ENCODE results near the gene SPATA31D1. TPM values are rescaled to one million over a fixed set of nuclear protein-coding genes. Genes with fewer than 3 reads are reported as not detected.

Gene SPATA31D1
- not detected in 2 replicates for total RNA-seq

DNA sequence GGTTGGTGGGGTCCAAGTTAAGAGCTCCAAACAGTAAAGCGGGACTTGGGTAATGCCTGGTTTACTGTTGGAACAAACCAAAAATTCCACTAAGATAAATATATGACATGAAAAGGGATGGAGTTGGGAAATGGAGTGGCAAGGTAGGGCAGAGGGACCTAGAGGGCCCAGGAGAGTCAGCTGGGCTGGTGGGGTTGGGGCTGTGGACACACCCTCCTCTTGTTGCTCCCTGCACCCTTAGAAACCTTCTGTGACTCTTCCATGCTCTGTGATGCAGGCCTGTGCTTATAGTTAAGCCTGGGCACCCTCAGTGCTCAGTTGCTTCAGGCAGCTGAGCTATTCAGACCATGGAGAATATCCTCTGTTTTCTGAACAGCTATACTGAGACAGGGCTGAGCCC lies at the start of gene SPATA31D1:
TSS of gene SPATA31D1 (plus strand) at position 301 of the 400 bp plus-strand sequence. CDS start at position 348, 47 bp downstream.

DNA sequence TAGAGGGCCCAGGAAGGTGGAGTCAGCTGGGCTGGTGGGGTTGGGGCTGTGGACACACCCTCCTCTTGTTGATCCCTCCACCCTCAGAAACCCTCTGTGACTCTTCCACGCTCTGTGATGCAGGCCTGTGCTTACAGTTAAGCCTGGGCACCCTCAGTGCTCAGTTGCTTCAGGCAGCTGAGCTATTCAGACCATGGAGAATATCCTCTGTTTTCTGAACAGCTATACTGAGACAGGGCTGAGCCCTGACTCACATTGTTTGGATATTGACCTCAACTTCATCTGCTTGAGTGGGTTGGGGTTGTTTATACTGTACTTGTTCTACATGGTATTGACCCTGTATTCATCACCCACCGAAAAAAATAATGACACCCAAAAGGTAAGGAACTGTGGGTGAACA lies 45.2 kb upstream of the SPATA31D1 start, which contains the start of gene SPATA31D3:
TSS of gene SPATA31D3 (plus strand) at position 108 of the 400 bp plus-strand sequence. CDS start at position 194, 86 bp downstream.

Other genes starting within 250 kb of the SPATA31D1 start
- gene SPATA31D4, start 60.3 kb upstream of the SPATA31D1 start, total RNA-seq, result not detected in 2 replicates
- not detected in 2 replicates for gene SPATA31D3, start 45.3 kb upstream of the SPATA31D1 start, total RNA-seq